GM12801 (cell line): ENCODE results near the gene PDE9A.

Experiments used
- CTCF ChIP-seq: IDR thresholded peaks from one replicate; pipeline ENCODE4 v1.5.1; 2011; ENCODE audit warnings: control low read depth; ENCODE audit not compliant: insufficient read length; ENCODE audit errors: extremely low read depth

PDE9A gene

GRCh38 chr21:42766739-42767560 is 113.5 kb downstream of the PDE9A start:
- no peak for TF ChIP-seq CTCF

- no peak for TF ChIP-seq CTCF
These were observed 114.1 kb downstream of the PDE9A start for GRCh38 chr21:42767561-42767835.

- no peak for TF ChIP-seq CTCF
These were observed 115.1 kb downstream of the PDE9A start for GRCh38 chr21:42768324-42769121.

- TF ChIP-seq CTCF = no peak
These were observed 115.9 kb downstream of the PDE9A start for GRCh38 chr21:42769183-42769819.

GRCh38 chr21:42769820-42770716 is 116.6 kb downstream of the PDE9A start:
- no peak for TF ChIP-seq CTCF

- no peak for TF ChIP-seq CTCF
These were observed 117.5 kb downstream of the PDE9A start for GRCh38 chr21:42770717-42771502.
